ENCODE measurements around the gene IL23A. TPM values are rescaled to one million over a fixed set of nuclear protein-coding genes. Genes with fewer than 3 reads are reported as not detected.

Gene IL23A
- polyA plus RNA-seq, 3 donors, result 1.0 to 4.8 (median 1.6) TPM

GRCh38 chr12:56311003-56311402, 27.7 kb upstream of the IL23A start:
- no peak overlapping the region for H3K27ac Mint-ChIP-seq
- no peaks in the 10 kb centered on the region for H3K27me3 Mint-ChIP-seq (ENCODE audit: low read depth in 3 of 3)

GRCh38 chr12:56315249-56315621, 23.4 kb upstream of the IL23A start:
- H3K4me3 Mint-ChIP-seq, result peak overlapping the region; percentile 96 to 97
- no peaks in the 10 kb centered on the region for H3K9me3 ChIP-seq (replicated peaks in 1 of 2; ENCODE audit: control insufficient read depth in 1 of 2, insufficient read depth in 1 of 2, low read length in 2 of 2)
- peak overlapping the region; percentile 96 for H2AFZ ChIP-seq (ENCODE audit: insufficient read depth, low read depth, low read length, poor library complexity, severe bottlenecking)
- no peaks in the 10 kb centered on the region for H3K27me3 Mint-ChIP-seq (ENCODE audit: low read depth in 3 of 3)
- 1% methylated on average over 10 of the region's 11 CpGs for WGBS (ENCODE audit: insufficient coverage)
- H3K4me1 ChIP-seq (ENCODE audit: control insufficient read depth in 1 of 2, insufficient read depth in 2 of 2, low read length in 2 of 2), result peaks cover 14 to 16% of the 10 kb centered on the region in 2 donors
- H3K27ac Mint-ChIP-seq, result peak overlapping the region; percentile 98 to 100 (median 98)
- no peak for DNase-seq
- H3K4me3 ChIP-seq (replicated peaks in 1 of 3; ENCODE audit: low read depth in 2 of 3, low read length in 3 of 3), result peak overlapping the region; percentile 59 to 96 (median 95)
- peak overlapping the region; percentile 89 for H3K9ac ChIP-seq (ENCODE audit: insufficient read depth, low read length, poor library complexity, severe bottlenecking)
- H3K36me3 ChIP-seq (replicated peaks in 1 of 2; ENCODE audit: control insufficient read depth in 1 of 2, insufficient read depth in 2 of 2, low read length in 2 of 2), result peaks cover 22 to 40% of the 10 kb centered on the region in 2 donors
- H3K27me3 ChIP-seq (ENCODE audit: control insufficient read depth in 2 of 2, insufficient read depth in 2 of 2, low read length in 2 of 2), result no peaks in the 10 kb centered on the region
- peak overlapping the region; percentile 93 for H3K4me2 ChIP-seq (replicated peaks; ENCODE audit: extremely low read depth, low read length, poor library complexity, severe bottlenecking)
- intact Hi-C loops (cut with micrococcal nuclease), result loop anchor here (2.0 to 5.0 kb wide), 2 partner anchors 14 to 47 kb away; partner anchors contain the start of genes APOF (in 2 of the 2), STAT2 (in 2 of the 2) and CS (in 1 of the 2)
- H3K36me3 Mint-ChIP-seq, result peaks cover 31 to 49% of the 10 kb centered on the region in 2 donors
- peaks cover 13% of the 10 kb centered on the region for H3K79me2 ChIP-seq (ENCODE audit: insufficient read depth, low read length)
- peaks cover 18% of the 10 kb centered on the region for H3K4me1 Mint-ChIP-seq
- TF ChIP-seq CTCF (IDR thresholded peaks at IDR 0.05), result no peak
- H3K27ac ChIP-seq (ENCODE audit: low read depth in 1 of 2, low read length in 2 of 2), result peak overlapping the region; percentile 91 to 98
- peaks cover 0 to 1% (median 0%) of the 10 kb centered on the region in 7 donors for H3K9me3 Mint-ChIP-seq
- H4K20me1 ChIP-seq (ENCODE audit: insufficient read depth, low read length), result no peaks in the 10 kb centered on the region

More at GRCh38 chr12:56311003-56311402, 27.7 kb upstream of the IL23A start:
- Histone ChIP-seq H3K27ac (ENCODE audit: low read depth in 1 of 2, low read length in 2 of 2) (no peak overlapping the region), H4K20me1 (ENCODE audit: insufficient read depth, low read length) (no peaks in the 10 kb centered on the region), H3K79me2 (ENCODE audit: insufficient read depth, low read length) (peaks cover 13% of the 10 kb centered on the region), H3K9me3 (replicated peaks in 1 of 2; ENCODE audit: control insufficient read depth in 1 of 2, insufficient read depth in 1 of 2, low read length in 2 of 2) (no peaks in the 10 kb centered on the region), H3K36me3 (replicated peaks in 1 of 2; ENCODE audit: control insufficient read depth in 1 of 2, insufficient read depth in 2 of 2, low read length in 2 of 2) (peaks cover 41 to 59% of the 10 kb centered on the region in 2 donors), H3K9ac (ENCODE audit: insufficient read depth, low read length, poor library complexity, severe bottlenecking) (no peak overlapping the region), H2AFZ (ENCODE audit: insufficient read depth, low read depth, low read length, poor library complexity, severe bottlenecking) (no peak overlapping the region), H3K4me1 (ENCODE audit: control insufficient read depth in 1 of 2, insufficient read depth in 2 of 2, low read length in 2 of 2) (peaks cover 9 to 10% of the 10 kb centered on the region in 2 donors), H3K27me3 (ENCODE audit: control insufficient read depth in 2 of 2, insufficient read depth in 2 of 2, low read length in 2 of 2) (no peaks in the 10 kb centered on the region), H3K4me2 (replicated peaks; ENCODE audit: extremely low read depth, low read length, poor library complexity, severe bottlenecking) (no peak overlapping the region), H3K4me3 (replicated peaks in 1 of 3; ENCODE audit: low read depth in 2 of 3, low read length in 3 of 3) (no peak overlapping the region)
- intact Hi-C loops (cut with micrococcal nuclease), result no loop called here
- no peak for TF ChIP-seq CTCF (IDR thresholded peaks at IDR 0.05)
- peaks cover 12% of the 10 kb centered on the region for H3K4me1 Mint-ChIP-seq
- no peak for DNase-seq
- 100% methylated on average over 12 of the region's 12 CpGs for WGBS (ENCODE audit: insufficient coverage)
- H3K4me3 Mint-ChIP-seq, result no peak overlapping the region
- H3K9me3 Mint-ChIP-seq, result peaks cover 0 to 1% (median 0%) of the 10 kb centered on the region in 7 donors
- peaks cover 30 to 63% of the 10 kb centered on the region in 2 donors for H3K36me3 Mint-ChIP-seq

Data from CD14-positive monocyte (primary cell).